CD4-positive, alpha-beta T cell treated with Interleukin-15 for 4 hours (primary cell): Measurements from ENCODE around the gene NKX6-2.
"Not testable (repeated sequence)": the region's sequence is repeated elsewhere in the genome, so short reads cannot be mapped to it uniquely, and the experiment has no call there.

Experiments used
- DNase-seq: peaks from one replicate; pipeline ENCODE4 v3.0.0-alpha.2; 2020; ENCODE audit warnings: low spot score

NKX6-2 gene

DNA sequence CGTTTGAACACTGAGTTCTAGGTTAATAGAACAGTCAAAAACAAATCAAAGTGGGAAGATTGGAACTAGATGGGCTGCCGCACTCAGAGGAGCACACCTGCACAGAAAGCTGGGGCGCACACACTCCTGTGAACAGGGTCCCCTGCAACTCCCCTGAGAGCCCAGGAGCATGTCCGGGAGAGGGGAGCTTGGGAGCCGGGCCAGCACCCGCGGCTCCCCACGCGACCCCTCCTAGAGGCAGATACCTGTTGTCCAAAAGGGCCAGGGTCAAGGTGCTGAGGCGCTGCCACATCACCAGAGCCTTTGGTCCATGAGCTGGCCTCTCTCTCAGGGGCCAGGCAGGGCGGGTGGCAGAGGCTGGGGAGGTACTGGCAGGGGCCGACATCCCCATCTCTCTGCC lies 5.6 kb downstream of the NKX6-2 start:
- DNase-seq: no peak

DNA sequence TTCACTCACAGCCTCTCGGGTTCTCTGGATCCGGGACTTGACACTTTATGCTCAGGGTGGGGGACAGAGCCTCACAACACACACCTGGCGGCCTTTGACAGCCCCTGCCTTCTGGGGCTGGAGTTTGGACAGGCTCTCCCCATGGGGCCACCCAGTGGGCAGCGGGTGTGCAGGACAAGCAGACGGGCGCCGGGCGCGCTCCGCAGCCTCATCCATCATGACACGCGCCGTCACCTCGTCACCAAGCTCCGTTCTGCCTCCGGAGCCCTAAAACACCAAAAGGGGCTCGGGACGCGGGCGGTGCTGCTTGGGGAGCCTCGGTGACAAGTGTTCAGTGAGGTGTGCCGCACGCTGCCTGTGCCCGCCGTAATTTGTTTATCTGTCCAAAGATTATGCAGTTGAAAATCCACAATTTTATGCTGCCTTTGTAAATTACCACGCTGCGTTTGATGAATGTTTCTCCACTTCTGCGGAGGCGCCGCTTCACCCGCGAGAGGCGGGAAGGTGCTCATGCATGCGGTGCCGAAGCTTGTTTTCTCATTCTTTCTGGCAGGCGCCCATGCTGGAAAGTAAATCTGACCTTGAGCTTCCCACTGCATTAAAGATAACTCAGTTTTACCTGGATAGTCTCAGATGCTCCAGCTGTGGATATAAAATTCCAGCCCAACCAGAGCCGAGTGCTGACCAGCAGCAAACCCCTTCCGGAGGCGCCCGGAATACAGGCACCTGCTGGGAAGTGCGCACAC lies 6.2 kb downstream of the NKX6-2 start:
- DNase-seq: no peak

DNA sequence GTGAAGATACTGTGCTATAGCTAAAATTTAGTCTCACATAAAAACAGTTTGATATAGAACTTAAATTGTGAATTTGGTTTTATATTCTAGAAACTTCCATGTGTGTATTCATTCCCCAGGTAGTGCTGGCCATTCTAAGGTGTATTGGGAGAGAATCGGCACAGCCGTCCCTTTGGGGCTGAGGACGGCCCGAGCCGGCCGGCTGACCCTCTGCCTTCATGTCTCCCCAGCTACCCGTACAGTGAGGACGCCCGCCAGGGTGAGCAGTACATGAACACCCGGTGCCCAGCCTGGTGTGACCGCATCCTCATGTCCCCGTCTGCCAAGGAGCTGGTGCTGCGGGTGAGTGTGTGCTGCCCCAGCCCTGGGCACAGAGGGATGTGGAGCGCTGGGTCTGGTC lies 8.5 kb downstream of the NKX6-2 start:
- DNase-seq: no peak

DNA sequence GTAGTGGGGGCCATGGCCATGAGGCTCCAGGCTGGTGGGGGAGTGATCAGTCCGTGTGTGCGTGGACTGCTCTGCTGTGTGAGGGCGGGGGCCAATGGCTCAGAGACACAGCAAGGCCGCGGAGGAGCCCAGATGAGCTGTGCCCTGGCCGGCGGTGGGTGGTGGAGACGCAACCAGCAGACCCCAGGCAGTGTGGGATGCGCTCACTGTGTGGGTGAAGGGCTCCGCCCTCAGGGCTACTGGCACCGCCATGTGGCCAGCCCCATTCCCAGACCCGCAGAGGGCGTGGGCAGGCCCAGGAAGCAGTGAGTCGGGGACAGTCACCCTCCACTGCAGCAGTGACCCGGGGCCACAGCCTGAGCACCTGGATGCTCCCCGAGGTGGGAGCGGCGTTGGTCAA lies 9.1 kb downstream of the NKX6-2 start:
- DNase-seq: no peak

DNA sequence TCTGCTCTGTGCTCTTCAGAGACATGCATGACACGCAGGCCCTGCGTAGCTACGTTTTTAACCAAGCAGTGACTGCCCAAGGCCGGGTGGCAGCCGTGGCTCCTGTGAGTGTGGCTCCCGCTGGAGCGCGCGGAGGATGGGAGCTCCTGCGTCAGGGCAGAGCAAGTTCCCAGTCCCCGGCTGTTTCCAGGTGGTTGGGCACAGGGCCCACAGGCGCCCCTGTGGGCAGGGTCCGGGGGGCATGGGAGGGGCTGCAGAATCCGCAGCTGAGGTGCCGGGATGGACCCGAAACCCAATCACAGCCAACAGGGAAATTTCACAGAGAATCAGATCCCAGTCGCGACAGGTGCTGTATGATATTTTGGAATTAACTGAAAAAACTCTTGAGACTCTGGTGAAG lies 9.8 kb downstream of the NKX6-2 start:
- DNase-seq: no peak

DNA sequence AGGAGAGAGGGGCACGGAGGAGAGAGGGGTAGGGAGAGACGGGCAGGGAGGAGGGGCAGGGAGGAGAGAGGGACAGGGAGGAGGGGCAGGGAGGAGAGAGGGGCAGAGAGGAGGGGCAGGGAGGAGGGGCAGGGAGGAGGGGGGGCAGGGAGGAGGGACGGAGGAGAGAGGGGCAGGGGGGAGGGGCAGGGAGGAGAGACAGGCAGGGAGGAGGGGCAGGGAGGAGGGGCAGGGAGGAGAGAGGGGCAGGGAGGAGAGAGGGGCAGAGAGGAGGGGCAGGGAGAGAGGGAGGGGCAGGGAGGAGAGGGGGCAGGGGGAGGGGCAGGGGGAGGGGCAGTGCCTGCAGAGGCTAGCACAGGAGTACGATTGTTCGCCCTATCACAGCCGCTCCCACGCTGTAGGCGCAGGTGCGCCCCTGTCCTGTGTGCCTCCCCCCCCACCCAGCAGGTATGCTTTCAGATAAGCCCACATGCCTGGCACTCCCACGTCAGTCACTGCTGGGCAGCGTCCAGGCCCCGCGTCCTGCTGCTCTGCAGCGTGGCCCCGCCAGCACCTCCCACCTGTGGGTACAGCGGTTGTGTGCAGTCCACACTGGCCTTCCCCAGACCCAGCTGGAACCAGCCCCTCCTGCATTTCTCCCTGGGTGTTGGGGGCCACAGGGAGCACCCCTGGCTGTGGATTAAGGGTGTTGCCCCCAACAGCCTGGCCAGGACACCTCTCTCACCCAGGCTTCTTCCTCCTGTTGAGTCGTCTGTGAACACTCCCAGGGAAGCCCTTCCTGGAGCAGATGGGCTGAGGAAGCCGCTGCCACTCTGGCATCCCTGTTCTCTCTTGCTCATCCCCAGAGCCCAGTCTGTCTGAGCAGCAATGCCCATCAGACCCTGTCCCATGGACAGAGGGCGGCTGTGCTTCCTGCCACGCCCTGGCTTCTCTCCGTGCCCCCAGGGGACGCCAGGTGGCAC lies 10.8 kb downstream of the NKX6-2 start:
- no peak for DNase-seq

DNA sequence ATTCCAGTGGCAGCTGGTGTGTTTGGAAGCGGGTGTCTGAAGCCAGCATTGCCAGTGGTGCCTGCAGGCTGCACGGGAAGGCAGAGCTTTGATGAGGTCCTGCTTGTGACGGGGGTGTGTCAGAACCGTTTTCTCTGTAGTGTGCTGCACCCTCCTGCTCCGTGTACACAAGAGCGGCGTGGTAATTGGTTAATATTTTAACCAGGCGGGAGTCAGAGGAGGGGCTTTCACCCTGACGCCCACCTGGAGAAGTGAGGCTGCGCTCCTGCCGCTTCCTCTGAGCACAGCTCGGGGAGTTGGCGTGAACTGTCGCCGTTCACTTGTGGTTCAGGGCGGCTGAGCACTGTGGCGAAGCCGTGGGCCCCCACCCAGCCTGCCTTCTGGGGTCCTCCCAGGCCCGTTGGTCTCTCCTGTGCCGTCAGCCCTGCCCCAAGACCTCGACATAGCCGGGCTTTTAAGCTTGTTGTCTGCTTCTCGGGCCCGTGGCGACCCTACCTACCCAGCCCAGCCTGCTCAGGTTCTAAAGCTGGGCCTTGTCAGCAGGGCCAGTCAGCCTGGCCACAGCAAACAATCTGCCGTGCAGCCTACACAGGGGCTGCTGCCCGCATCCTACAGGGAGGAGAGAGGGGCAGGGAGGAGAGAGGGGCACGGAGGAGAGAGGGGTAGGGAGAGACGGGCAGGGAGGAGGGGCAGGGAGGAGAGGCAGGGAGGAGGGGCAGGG lies 11.6 kb downstream of the NKX6-2 start:
- no peak for DNase-seq

DNA sequence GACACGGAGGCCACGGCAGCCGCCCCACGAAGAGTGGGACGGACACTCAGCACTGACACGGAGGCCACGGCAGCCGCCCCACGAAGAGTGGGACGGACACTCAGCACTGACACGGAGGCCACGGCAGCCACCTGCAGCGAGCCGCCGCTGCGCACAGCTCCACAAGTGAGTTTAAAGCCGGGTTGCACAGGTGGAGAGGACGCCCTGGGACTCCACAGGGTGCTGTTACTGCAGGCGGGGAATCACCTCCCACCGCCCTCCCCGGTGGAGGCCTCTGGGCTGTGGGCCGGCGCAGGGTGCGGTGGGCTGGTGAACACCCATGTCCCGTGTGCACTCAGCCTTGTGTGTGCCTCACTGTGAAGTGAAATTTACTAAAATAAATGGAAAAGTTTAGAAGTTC lies 13.1 kb downstream of the NKX6-2 start:
- DNase-seq: not testable (repeated sequence)

DNA sequence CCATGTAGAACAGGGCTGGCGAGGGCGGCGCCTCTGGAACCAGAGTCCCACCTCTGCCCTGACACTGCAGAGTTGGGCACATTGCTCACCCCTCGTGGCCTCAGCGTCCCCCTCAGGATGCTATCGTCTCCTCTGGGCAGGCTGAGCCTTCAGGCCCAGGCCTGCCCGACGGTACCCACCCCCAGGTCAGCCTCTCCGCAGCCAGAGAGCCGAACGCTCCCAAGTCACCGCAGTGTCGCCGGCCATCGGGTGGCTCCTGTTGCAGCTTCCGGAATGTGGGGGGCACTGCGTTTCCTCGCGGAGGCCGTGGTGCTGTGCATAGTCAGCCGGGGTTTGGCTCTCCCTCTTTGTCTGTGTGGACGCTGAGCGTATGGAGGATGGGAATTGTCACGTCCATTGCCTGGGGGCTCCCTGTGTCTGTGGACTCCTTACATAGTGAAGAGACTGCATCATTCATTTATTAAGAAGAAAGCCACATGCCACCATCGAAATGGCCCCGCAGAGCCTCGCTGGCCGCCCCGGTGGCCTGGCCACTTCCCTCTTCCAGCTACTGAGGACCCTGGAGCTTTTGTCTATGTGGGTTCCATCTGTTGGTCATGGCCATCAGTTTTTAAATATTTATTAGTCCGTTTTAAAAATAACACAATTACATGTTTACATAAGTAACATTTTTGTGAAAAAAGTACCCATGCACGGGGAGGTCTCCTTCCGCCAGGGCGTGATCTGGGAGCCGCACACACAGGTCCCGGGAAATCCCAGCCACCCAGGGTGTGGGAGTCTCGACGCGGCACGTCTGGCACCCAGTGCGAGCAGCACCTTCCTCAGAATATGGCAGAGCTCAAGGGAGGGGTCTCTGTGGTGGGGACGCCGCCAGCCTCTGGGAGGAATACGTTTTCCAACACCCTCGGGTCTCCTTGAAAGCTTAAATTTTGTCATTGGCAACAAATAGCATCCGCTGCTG lies 15.6 kb downstream of the NKX6-2 start:
- DNase-seq: no peak

DNA sequence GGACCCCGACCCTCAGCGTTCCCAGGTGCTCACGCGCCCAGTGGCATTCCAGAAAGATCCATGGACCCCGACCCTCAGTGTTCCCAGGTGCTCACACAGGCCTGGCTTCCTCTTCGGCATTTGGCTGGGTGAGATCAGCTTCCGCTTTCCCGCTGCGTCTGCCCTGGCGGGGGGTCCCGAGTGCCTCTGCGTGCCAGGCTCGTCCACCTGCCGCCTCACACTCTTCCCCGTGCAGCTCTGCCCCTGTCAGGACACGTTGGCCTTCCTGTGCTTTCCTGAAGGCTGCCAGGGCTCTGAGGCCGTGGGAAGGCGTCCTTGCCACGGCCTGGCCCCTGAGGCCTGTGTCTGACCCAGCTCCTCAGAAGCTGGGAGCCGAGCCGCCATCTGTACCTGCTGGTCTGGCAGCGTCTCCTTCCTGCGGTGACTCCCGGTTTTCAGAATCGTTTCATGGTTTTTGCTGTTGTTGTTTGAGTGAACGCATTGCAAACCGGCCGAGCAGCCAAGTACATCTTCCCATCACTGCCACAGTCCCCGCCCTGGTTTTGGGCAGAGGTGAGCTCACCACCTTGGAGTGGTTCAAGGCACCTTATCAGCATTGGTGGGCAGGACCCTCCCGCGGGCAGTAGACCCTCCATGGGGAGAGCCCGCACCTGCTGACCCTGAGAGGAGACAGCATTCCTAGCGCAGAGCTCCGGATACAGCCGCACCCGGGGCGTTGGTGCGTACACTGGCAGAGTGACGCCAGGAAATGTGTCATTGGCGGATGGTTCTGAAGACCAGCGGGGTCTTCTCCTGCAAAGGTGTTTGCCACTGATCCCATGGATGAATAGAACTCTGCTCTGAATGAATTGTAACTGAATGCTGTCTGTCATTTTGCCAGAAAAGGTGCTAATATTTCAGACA lies 17.4 kb downstream of the NKX6-2 start:
- no peak for DNase-seq

DNA sequence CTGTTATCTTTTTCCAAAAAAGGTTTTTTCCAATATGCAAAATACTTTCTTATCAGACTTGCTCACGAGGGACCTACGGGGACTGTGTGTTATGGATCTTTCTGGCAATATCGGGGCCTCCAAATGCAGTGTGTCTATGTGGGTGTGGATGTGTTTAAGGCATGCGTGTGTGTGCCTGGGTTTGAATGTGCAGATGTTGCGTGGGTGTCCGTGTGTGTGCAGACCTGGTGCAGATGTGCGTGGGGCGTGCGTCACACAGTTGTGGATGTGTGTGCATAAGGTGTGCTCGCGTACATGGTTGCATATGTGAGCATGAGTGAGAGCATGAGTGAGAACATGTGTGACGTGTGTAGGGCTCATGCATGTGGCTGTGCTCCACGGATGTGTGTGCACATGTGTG lies 19.7 kb downstream of the NKX6-2 start:
- no peak for DNase-seq

DNA sequence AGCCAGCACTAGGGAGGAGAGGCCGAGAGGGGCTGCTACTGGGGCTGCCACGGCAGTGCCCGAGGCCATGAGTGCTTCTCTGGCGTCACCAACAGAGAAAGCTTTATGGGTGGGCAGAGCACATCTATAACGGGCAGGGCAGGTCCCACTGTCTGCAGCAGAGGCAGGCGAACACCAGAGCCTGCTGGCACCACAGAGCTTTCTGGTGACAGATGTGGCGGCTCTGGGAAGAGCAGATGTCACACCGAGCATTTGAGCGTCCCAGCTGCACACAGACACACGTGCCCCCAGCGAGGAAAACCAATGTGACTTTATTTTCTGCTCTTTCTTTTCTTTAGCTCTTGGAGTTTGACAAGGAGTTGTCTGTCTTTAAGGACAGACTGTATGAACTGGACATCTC lies 20.5 kb downstream of the NKX6-2 start:
- no peak for DNase-seq

DNA sequence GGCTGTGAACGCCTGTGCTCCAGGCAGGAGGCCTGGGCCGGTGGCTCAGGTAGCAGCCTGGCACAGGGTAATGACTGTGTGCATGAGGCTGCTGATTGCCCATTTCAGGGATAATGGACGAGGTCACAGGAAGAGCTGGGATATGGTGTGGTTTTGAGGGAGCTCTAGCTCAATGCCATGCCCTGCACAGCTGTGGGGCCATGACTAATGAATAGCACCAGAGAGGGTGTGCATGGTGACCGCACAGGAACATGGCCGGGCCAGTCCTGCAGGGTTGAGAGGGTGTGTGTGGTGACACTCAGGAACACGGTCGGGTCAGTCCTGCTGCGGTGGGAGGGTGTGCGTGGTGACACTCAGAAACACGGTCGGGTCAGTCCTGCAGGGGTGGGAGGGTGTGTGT lies 21.8 kb downstream of the NKX6-2 start:
- DNase-seq: no peak

DNA sequence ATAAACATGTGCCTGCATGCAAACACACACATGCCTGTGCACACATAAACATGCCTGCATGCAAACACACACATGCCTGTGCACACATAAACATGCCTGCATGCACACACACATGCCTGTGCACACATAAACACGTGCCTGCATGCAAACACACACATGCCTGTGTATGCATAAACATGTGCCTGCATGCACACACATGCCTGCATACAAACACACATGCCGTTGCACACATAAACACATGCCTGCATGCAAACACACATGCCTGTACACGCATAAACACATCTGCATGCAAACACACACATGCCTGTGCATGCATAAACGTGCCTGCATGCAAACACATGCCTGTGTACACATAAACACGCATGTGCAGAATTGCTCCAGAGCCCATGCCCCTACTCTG lies 22.4 kb downstream of the NKX6-2 start:
- no peak for DNase-seq

DNA sequence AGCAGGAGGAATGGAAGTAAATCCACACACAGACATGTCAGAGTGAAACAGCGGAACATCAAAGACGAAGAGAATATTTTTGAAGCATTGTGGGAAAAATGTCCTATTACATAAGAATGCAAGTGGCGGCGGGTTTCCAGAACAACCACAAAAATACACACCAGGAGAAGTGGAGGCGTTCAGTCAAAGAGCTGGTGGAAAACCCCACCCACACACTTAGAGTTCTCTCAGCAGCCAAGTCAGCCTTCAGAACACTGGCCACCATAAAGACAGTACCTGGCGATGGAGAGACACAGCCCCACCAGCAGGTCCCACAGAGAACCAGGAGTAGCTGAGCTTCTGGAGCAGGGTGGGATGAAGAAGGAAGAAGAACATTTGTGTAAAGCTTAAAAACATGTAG lies 23.7 kb downstream of the NKX6-2 start:
- DNase-seq: no peak

DNA sequence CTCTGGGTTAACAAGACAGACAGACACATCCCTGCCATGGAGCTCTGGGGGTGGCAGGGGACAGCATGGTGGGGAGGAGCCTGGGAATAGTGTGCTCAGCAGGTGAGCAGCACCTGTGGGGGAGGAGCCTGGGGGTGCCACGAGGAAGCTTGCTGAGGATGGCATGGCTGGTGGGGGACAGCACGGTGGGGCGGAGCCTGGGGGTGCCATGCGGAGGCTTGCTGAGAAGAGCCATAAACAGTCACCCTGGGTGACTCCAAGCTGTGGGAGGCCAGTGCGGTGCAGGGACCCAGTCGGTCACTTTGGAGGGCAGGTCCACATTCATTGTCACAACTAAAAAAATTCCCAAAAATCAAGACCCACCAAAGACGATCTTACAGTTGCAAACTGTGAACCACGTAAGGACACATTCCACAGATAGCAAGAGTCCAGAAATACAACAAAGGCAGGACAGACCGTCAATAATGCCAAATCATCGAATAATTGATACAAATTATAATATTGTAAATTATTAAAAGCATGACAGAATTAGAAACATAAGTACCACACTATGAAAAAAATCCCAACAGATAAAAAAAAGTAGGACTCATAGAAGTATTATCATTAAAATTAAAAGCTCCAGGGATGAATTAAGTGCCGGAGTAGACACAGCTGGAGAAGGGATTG lies 24.4 kb downstream of the NKX6-2 start:
- DNase-seq: no peak

DNA sequence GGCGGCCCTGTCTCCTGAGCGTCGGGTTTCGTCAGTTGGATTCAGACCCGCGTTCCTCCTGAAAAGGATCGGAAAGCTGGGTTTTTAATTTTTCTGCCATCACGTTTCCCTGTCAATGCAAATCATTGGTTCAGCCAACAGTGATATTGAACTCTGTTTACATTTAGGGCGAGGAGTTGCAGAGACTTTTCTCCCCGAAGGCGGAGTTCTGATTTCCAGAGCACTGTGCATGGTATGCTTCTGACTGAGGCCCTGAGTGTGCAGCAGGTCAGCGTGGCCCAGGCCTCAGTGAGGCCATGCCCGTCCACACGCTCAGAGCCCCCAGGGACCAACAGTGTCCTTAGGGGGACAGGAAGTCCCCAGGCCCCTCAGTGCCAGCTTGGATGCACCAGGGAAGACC lies 27.1 kb downstream of the NKX6-2 start:
- no peak for DNase-seq

DNA sequence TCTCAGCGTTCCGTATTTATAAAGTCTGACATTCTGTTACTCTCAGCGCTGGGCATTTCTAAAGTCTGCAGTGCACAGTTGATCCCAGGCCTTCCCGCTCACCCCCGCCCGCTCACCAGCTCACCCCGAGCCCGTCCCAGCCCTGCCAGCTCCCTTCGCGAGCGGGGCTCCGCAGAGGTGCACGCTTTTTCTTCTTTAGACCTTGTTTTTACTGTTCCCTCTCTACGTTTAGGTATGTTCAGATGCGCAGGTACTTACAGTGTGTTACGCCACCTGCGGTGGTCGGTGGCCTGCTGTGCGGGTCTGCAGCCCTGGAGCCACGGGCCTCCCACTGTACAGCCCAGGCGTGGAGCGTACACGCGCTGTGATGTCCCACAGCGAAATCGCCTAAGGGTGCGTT lies 28.8 kb downstream of the NKX6-2 start:
- no peak for DNase-seq

DNA sequence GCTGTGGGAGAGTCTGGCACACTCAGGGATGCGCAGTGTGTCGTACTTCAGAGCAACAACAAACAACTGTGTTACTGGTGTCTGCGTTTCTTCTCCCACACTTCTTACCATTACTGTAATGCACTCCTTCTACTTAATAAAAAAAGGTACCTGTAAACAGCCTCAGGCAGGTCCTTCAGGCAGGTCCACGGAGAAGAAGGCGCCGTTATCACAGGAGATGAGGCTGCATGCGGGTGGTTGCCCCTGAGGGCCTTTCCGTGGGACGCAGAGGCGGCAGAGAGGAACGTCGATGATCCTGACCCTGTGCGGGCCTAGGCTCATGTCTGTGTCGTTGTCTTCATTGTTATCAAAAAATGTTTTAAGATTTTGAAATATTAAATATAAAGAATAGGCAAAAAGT lies 29.4 kb downstream of the NKX6-2 start:
- no peak for DNase-seq

DNA sequence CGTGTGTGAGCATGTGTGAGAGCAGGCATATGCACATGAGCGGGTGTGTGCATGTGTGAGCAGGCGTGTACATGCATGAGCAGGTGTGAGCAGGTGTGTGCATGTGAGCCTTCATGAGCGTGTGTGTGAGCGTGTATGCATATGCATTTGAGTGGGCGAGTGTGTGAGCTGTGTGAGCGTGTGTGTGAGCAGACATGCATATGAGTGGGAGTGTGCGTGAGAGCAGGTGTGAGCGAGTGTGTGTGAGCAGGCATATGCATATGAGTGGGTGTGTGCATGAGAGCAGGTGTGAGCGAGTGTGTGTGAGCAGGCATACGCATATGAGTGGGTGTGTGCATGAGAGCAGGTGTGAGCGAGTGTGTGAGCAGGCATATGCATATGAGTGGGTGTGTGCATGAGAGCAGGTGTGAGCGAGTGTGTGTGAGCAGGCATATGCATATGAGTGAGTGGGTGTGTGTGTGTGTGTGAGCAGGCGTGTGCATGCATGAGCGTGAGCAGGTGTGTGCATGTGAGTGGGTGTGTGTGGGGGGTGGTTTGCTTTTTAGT lies 30.7 kb downstream of the NKX6-2 start:
- DNase-seq: no peak
